NCI-H1105 treated with DMSO at 0.1 percent for 48 hours (cell line): ENCODE data around the gene GPS1.
A peak's percentile ranks its signal among the peaks of the same experiment; 100 is the strongest.

Source experiments
- DNase-seq: peaks from one replicate; lab custom pipeline; 2025; lab: John Stamatoyannopoulos, UW

Gene GPS1

DNA sequence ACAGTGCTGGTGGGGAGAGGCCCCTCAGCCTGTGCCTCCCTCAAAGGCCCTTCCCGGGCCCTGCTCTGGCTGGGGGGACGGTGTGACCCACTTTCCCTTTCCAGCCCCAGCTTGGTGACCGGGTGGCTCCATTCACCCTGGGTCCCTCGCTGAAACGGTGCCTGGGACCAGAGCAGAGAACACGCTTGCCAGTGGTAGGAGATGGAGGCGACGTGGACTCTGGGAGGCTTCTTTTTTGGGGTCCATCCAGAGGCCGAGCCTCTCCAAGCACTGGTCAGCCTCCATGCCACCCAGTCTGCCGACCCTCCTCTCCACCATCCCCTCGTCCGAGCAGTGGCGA, 36.8 kb upstream of the GPS1 start:
- DNase-seq, result no peak

DNA sequence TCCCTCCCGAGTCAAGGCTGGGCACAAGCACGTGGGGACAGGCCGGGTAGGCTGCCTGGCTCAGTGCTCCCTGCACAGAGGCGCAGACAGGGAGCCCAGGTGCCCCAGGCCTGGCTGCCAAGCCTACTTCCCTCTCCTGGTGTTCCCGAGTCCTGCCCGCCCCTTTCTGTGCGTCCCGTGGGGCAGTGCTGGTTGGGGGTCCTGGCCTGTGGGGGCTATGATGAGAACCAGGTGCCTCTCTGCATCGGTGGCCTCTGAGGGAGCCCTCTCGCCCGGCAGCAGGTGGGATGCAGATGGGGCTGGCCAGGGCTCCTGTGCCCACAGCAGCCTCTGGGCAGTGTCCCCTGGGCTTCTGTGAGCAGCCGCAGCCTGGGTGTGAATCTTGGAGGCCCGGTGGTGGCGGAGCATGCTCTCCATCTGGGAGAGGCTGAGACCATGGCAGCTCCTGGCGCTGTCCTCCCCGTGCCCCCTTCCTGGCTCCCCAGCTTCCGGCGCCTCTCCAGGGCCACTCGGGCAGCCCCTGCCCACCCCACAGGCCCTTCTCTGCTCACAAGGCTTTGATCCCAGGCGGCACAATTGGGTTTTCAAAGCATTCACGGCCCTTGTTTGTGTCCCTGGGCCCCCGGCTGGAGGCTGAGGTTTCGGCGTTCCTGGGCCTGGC, 36.3 kb upstream of the GPS1 start:
- DNase-seq, result no peak

DNA sequence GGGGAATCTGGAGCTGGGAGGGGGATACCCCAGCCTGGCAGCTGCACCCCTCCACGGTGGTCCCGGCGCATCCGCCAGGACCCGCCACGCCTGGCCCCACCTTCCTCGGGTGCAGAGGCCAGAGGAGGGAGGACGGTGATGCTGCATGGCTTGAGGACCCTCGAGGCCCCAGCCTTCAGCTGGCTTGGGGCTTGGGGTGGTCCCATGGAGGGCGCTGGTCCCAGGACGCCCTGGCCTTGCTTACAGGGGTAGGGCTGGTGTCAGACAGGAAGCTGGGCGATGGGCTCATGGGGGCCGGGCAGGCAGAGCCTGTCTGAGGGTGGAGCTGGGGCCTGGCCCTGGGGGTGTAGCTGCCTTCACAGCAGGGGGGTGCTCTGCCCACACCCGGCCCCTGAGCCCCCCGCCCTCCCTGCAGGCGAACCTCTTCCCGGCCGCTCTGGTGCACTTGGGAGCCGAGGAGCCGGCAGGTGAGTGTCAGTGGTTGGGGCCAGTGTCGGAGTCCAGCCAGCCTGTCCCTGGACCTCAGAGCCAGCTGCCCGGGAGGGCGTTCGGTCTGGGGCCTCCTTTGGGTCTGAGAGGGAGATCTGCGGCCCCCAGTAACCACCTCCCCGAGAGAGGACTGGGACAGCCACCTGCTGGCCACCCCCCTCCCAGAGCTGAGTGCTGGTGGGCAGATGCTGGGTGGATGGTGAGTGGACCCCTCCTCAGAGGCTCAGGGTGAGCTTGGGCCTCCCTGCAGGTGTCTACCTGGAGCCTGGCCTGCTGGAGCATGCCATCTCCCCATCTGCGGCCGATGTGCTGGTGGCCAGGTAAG, 35.4 kb upstream of the GPS1 start:
- DNase-seq, result no peak

DNA sequence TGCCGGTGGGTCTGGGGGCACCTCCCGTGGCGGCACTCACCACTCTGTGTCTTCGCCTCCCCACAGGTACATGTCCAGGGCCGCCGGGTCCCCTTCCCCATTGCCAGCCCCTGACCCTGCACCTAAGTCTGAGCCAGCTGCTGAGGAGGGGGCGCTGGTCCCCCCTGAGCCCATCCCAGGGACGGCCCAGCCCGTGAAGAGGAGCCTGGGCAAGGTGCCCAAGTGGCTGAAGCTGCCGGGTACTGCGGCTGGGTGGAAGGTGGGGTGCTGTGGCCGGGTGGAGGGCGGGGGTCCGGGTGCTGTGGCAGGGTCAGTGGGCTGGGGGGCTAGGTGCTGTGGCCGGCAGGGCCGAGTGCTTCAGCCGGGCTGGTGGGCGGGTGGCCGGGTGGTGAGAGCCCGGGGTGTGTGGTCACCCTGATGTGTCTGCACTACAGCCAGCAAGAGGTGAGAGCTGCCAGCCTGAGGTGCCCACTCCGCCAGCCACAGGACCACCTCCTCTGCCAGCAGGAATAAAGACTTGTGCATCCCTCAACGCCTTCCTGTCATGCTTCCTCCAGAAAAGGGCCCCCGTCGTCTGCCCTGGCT, 34.7 kb upstream of the GPS1 start:
- DNase-seq, result no peak

DNA sequence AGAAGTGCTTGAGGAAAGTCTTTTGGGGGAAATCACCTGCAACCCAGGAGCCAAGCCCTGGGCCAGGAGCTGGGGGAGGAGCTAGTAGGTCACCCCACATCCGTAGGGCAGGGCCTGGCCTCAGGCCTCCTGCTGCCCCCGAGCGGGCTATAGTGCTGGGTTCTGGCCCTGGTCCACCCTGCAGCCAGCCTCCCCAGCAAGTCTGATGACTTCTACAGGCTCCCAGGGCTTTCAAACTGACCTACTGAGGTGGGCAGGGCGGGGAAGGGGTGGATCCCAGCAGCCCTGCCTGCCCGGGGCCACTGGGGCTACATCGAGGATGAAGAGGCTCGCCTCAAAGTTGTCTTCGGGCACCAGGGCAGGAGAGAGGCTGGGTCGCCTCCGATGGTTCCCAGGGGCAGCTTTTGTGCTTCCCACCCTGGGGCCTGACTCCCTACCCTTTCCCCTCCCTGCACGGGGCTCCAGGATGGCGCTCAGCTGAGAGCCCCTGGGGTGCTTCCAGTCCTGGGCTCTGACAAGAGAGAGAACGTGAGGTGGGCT, 34.0 kb upstream of the GPS1 start:
- DNase-seq, result no peak

DNA sequence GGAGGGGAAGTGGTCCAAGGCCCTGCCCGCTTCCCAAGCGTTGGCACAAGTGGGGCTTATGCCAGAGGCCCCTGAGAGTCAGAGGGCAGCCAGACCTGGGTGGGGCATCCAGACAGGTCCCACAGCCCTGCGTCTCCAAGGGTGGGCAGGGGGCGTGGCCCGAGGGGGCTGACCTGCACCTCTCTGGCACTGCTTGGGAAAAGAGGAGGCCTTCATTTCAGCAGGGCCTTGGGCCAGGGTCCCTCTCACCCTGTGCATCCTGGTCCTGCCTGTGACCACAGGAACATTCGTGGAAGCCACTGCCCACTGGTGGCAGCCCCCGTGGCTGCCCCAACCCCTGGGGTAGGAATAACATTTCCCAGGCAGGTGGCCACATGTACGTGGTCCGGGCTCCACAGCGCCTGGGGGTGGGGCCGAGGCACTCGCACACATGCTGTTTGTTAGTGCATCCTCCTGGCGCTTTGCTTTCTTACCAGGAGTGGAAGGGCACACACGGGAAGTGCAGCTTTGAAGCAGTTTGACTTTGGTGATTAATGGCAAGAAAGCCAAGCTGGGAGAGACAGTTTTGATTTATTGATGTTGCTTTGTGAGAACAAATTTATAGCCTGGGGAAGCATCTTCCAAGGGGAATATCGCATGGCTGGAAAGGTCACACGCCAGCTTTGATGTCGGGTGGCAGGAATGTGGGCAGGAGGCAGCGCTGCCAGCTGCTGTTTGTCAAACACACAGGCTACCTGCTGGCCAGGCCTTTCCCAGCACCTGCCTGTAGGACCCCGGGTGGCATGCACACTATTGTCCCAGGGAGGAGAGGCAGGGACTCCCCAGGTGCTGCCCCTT, 33.3 kb upstream of the GPS1 start:
- no peak for DNase-seq

DNA sequence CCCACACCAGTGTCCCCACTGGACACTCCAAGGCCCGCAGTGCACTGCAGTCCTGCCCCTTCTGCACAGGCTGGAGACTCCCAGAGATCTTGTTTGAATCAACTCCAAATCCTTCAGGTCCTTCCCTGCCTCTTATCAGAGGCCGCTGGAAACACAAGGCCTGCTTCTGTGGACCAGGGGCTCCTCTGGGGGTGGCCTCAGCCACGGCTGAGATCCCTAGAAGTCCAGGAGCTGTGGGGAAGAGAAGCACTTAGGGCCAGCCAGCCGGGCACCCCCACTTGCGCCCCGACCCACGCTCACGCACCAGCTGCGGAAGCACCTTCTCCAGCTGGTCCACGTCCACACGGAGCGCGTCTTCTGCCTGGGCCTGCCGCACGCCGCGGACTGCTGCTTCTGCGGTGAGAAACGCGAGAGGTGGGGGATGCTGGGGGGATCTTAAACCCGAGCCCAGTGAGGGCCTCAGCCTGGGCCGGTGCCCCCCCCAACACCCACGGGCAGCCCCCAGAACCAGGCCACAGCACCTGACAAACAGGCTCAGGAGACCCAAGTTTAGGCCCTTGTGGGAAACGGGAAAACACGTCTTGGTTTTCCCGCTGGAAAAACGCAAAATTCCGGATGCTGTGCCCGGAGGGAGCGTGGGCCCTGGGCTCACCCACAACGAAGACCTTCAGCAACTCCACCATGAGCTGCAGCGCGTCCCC, 32.6 kb upstream of the GPS1 start:
- no peak for DNase-seq

DNA sequence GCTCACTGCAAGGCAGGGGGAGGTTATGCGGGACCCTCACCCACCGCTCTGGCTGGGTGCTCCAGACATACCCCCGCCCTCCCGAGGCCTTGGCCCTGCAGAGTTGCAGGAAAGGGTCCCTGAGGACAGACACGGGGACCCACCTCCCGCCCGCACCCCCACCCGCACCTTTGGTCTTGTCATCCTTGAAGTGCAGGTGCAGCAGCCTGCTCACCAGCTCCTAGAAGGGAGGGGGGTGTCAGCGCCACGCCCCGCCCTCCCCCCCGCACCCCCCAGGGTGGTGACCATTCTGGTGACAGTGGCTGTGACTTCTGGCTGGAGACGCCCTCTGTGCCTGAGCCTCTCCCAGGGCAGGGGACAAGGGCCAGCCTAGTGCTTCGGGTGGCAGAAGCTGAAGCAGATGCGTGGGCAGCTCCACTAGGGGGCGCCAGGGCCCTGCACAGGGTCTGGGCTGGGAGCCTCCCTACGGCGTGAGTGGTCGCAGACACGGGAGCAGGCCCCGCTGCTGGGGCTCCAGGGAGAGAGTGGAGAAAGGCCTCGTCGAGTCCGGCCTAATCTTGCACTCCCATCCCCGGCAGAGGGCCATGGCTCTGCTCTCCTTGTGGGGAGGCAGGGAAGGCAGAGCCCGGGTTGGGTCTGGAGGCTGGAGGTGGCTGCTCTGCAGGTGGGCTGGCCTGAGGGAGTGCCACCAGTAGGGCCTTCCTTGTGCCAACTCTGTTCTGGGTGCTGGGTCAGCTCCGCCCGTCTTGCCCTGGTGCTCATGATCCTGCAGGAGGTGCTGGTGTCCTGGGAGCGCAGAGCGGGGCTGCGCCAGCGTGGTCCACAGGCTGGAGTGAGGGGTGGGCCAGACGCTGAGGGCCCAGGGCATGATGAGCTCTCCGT, 31.8 kb upstream of the GPS1 start:
- DNase-seq, result peak; percentile 21

DNA sequence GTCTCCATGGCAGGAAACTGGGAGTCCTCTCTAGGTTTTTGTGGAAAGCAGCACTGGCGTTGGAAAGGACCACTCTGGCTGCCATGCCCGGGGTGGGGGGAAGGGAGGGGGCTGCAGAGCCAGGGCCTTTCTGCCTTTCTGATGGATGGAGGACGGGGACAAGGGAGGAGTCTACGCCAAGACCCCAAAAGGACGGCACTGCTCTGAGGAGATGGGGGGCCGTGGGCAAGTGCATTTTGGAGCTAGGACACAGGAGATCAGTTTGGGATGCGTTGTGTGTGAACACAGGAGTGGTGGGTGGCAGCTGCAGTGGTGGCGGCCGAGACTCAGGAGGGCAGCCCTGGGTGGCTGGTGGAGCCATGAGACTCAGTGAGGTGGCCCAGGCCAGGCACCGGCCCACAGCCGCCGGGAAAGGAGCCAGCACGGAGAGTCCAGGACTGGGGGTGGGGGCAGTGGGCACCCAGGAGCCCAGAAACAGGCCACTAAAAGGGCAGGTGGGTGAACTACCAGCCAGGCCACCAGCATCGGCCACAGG, 31.1 kb upstream of the GPS1 start:
- no peak for DNase-seq

DNA sequence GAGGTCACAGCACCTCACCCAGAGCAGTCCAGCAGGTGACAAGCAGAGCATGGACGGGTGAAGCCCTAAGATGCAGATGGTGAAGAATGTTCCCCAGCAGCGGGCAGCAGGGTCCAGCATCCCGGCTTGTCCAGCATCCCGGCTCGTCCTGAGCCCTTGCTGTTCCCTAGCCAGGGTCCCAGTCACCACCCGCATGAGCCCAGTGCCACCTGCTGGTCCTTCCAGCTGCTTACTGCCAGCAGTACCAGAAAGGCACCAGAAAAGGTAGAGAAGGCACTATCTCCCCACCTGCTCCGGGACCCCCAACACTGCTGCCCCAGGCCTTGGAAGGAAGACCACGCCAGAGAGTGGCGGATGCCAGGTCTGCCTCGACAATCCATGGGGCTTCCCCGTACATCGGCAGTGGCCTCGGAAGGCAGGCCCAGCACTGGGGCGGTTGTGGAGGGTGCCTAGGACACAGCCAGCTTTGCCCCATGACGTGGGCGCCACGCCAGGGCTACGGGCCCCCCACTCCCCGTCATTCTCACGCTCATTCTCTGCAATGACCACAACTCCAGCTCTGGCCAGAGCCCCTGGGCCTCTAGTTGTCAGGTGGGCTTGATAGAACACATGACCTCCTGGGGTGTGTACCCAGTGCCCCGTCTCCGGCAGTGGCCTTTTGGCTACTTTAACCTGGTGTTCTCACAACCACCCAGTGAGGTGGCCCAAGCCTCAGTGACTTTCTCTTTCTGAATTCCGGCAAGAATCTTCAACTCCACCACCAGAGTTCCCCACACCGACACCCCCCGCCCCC, 30.4 kb upstream of the GPS1 start:
- DNase-seq, result peak; percentile 17

DNA sequence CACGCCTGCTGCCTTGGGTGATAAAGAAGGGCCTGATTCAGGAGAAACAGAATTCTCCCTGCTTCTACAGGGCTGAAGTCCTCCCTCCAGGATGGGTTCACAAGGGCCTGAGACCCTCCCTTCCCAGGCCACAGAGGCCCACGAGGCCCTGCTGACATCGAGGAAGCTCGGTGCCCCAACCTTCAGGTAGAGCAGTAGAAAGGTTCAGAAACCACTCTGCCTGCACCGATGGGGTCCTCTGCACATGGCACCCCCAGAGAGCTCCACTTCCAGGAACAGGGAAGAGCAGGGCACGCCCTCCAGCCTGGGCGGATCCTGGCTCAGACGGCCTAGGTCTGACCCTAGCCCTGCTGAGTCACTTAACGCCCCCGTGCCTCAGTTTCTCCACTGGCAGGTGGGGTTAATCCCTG, 29.8 kb upstream of the GPS1 start:
- DNase-seq, result no peak

DNA sequence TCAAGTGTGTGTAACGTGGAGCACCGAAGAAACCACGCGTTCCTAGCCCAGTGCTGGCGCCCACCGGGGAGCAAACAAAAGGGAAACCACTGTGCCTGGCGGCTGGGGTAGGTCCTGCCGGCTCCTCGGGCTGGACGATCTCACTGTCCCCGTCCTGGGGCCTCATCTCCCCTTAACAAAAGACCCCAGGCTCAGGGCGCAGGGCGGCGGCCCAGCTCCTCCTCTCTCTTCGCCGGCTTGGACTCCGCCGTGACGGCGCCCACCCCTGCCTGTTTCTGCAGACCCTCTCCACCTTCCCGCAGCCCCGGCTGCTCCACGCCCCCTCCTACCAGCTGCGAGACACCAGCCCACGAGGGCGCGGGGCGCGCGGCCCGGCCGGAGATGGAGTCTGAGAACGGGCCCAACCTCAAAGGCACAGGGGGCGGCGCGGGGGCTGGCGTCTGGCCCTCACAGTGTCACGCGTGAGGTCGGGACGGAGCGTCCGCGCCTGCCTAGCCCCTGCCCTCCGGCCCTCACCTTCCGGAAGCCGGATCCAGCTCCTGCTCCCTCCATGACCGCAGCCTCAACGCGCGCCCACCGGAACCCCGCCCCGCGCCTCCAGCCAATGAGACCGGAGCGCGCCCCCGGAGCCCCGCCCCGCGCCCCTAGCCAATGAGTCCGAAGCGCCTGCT, 29.3 kb upstream of the GPS1 start, which contains the start of gene CENPX:
CENPX (minus strand) TSS at position 569 of the 671 bp plus-strand sequence; CDS start at position 552, 17 bp downstream.
- no peak for DNase-seq

DNA sequence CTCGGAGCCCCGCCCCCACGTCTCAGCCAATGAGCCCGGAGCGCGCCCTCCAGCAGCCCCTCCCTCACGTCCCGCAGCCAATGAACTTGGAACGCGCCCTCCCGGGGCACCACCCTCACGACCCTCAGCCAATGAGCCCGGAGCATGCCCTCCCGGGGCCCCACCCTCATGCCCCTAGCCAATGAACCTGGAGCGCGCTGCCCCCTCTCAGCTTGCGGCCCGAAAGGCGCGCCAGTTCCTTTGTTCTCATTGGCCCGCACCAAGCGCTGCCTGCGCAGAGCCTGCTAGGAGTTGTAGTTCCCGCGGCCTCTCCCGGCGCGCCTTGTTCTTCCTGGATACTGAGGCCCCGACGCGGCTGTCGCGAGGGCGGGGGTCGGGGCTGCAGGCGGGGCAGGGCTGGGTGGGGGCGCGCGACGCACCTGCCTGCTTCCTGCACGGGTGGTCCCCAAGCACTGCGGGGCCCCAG, 28.7 kb upstream of the GPS1 start, which contains the start of gene LRRC45:
LRRC45 (plus strand) TSS at position 325 of the 466 bp plus-strand sequence. CDS start 339 bp downstream, outside the sequence.
- DNase-seq, result peak; percentile 98

DNA sequence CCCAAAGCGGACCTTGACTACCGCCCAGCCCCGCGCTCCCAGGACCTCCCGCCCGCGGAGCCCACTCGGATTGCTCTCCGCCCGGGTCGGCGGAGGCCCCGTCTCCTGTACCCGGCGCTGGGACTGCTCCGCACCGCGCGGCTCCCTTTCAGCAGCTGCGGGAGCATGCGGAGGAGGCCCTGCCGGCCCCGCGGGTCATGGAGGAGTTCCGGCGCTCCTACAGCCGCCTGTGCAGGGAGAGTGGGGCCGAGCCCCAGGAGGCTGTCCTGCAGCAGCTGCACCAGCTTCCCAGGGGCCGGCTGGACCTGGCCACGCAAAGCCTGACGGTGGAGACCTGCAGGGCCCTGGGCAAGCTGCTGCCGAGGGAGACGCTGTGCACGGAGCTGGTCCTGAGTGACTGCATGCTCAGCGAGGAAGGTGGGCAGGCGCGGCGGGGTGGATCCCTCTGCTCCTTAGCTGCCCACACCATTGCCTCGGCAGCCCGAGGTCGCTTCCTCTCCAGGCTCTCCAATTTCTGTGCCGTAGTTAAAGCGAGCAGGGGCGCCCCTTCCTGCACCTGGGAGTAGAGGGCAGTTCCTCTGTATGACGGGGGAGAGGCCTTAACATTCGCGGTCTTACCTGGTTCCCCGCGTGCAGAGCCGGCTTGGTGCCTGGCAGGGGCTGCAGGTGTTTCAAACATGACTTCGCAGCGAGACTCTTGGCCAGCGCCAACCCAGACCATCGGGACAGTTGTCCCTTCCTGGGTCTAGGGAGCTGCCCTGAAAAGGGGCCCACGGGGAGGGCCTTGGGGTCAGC, 28.1 kb upstream of the GPS1 start:
- DNase-seq, result peak; percentile 16

DNA sequence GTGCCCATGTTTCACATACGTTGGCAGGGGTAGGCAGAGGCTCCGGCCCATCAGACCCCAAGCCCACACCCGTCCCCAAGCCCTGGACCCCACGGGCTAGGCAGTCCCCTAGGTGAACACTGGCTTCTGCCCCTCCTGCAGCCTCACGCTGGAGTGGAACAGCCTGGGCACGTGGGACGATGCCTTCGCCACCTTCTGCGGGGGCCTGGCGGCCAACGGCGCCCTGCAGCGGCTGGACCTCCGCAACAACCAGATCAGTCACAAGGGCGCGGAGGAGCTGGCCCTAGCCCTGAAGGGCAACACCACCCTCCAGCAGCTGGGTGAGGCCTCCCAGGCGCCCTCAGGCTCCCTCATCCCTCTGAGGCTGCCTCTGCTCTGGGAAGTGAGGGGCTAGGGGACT, 26.8 kb upstream of the GPS1 start:
- no peak for DNase-seq

DNA sequence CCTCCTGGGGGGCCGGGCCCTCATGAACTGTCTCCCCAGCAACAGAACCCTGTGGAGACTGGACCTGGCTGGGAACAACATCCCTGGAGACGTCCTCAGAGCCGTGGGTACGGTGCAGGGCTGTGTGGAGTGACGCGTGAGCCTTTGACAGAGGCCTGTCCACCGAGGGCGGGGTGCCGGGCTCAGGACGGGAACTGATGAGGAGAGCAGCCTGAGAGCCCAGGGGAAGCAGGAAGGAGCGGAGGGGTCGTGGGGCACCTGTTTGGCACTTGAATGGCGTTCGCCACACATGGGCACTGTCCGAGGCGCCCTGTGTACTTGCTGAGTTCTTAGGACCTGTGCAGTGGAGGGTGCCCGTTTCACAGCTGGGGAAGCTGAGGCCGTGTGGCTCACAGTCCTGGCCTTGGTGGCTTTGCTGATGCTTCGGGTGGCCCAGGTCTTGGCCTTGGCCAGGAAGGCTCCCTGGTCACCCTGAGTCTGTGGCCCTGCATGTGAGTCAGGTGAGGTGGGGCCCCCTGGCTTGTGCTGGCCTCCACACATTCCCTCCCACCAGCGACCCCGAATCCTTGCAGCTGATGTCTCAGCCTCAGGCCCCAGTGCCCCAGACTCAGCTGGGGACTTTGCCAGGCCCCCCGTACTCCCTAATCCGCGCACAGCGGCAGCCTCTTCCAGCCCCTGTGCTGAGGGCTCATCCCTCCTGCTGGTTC, 26.1 kb upstream of the GPS1 start:
- no peak for DNase-seq

DNA sequence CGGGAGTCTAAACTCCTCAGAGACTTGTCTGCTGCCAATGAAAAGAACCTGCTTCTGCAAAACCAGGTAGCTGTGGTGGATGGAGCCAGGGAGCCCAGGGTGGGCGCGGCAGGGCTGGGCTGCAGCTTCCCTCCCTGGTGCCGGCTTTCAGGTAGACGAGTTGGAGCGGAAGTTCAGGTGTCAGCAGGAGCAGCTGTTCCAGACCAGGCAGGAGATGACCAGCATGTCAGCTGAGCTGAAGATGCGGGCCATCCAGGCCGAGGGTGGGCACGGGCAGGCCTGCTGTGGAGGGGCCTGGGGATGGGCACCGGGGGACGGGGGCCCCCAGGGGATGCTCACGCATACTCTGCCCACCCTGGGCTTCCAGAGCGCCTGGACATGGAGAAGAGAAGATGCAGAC, 23.5 kb upstream of the GPS1 start:
- DNase-seq, result no peak
